Astrocyte (in vitro differentiated cells and primary cell): ENCODE data around the gene PPM1H. TPM values are rescaled to one million over a fixed set of nuclear protein-coding genes. Genes with fewer than 3 reads are reported as not detected.

Experiments used
- DNase-seq: peaks from one replicate; pipeline ENCODE4 v3.0.0-alpha.2; 2010; ENCODE audit warnings: low read depth
- FAIRE-seq: peaks from 2 replicates; lab custom pipeline; 2011; peaks lifted over from hg19 to GRCh38; lab: Jason Lieb, UNC
- H2AFZ ChIP-seq: 2 replicates; pipeline ENCODE4 v1.6.0; 2012; ENCODE audit warnings: low read depth, low read length, inconsistent platforms
- H3K27ac ChIP-seq: 2 replicates; pipeline ENCODE4 v1.5.1; 2011; ENCODE audit warnings: low read depth, low read length, inconsistent platforms
- H3K27me3 ChIP-seq: 2 replicates; pipeline ENCODE4 v1.6.0; 2011; ENCODE audit warnings: low read length, inconsistent platforms; ENCODE audit not compliant: insufficient read depth
- H3K36me3 ChIP-seq: 2 replicates; pipeline ENCODE4 v1.5.1; 2011; ENCODE audit warnings: low read length, inconsistent platforms; ENCODE audit not compliant: insufficient read depth
- H3K4me1 ChIP-seq: 2 replicates; pipeline ENCODE4 v1.5.1; 2011; ENCODE audit warnings: low read length, inconsistent platforms; ENCODE audit not compliant: insufficient read depth
- H3K4me2 ChIP-seq: 2 replicates; pipeline ENCODE4 v1.6.0; 2012; ENCODE audit warnings: low read length, inconsistent platforms
- H3K4me3 ChIP-seq: 2 replicates; pipeline ENCODE4 v1.5.1; 2011; ENCODE audit warnings: low read depth, mild to moderate bottlenecking, low read length, inconsistent platforms; ENCODE audit not compliant: insufficient read depth
- H3K79me2 ChIP-seq: 2 replicates; pipeline ENCODE4 v1.6.0; 2012; ENCODE audit warnings: mild to moderate bottlenecking, low read length, inconsistent platforms; ENCODE audit not compliant: insufficient read depth
- H3K9ac ChIP-seq: 2 replicates; pipeline ENCODE4 v1.6.0; 2012; ENCODE audit warnings: mild to moderate bottlenecking, low read length, inconsistent platforms
- H3K9me3 ChIP-seq: 2 replicates; pipeline ENCODE4 v1.5.1; 2012; ENCODE audit warnings: low read depth, mild to moderate bottlenecking, low read length, inconsistent platforms; ENCODE audit not compliant: insufficient read depth
- H4K20me1 ChIP-seq: 2 replicates; pipeline ENCODE4 v1.6.0; 2012; ENCODE audit warnings: low read length, inconsistent platforms; ENCODE audit not compliant: insufficient read depth
- H3K27ac Mint-ChIP-seq: one replicate; pipeline ENCODE4 v1.8.0; 2021; ENCODE audit warnings: mild to moderate bottlenecking, mixed read lengths; ENCODE audit not compliant: unreplicated experiment
- H3K27me3 Mint-ChIP-seq: one replicate; pipeline ENCODE4 v1.8.0; 2021; ENCODE audit warnings: low read depth, mixed read lengths; ENCODE audit not compliant: unreplicated experiment
- H3K36me3 Mint-ChIP-seq: one replicate; pipeline ENCODE4 v1.8.0; 2021; ENCODE audit warnings: low read depth, mixed read lengths; ENCODE audit not compliant: unreplicated experiment
- H3K4me1 Mint-ChIP-seq: one replicate; pipeline ENCODE4 v1.8.0; 2021; ENCODE audit warnings: low read depth, mixed read lengths; ENCODE audit not compliant: unreplicated experiment
- H3K4me3 Mint-ChIP-seq: one replicate; pipeline ENCODE4 v1.8.0; 2021; ENCODE audit warnings: mild to moderate bottlenecking, moderate library complexity, mixed read lengths; ENCODE audit not compliant: unreplicated experiment
- H3K9me3 Mint-ChIP-seq: one replicate; pipeline ENCODE4 v1.8.0; 2021; ENCODE audit warnings: mild to moderate bottlenecking, mixed read lengths; ENCODE audit not compliant: unreplicated experiment
- EZH2 ChIP-seq: IDR thresholded peaks from 2 replicates; pipeline ENCODE4 v1.6.1; 2012; ENCODE audit warnings: mild to moderate bottlenecking, low read length, inconsistent platforms; ENCODE audit not compliant: insufficient read depth
- total RNA-seq: library from RNA; stranded (reverse); gene quantifications from 2 replicates; pipeline ENCODE4 v1.2.1, GENCODE V29; 2021
- TF ChIP-seq, protein P1 (sequence below): IDR thresholded peaks from 2 replicates; pipeline ENCODE4 v1.5.1; 2011; ENCODE audit warnings: low read depth, mild to moderate bottlenecking, inconsistent platforms, low read length, moderate library complexity; ENCODE audit not compliant: insufficient read depth

Gene PPM1H
- total RNA-seq, 1 donor from 2014 or later = 7.8 TPM

DNA sequence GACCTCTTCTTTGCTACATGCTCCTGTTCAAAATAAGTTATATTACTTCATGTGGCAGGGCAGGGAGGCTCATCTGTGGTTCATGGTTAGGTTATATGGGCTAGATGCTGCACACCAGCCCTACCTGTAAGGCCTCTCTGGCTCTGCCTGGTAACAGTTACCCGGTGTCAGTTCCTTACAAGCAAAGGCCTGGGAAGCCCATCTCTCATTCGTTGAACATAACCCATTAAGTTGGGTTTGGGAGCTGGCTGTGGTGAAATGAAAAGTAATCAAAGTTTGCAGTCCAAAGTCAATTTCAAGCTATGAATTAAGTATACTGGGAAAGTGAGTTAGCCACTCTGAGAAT lies 183.2 kb downstream of the PPM1H start:
- H3K9me3 ChIP-seq = no peaks in the 10 kb centered on the region
- no peak overlapping the region for H3K4me2 ChIP-seq
- H3K4me1 Mint-ChIP-seq = no peaks in the 10 kb centered on the region
- no peaks in the 10 kb centered on the region for H3K27me3 Mint-ChIP-seq
- no peaks in the 10 kb centered on the region for H3K4me1 ChIP-seq
- H3K79me2 ChIP-seq = no peaks in the 10 kb centered on the region
- peaks cover 4% of the 10 kb centered on the region for H3K9me3 Mint-ChIP-seq
- H3K36me3 Mint-ChIP-seq = peaks cover 10% of the 10 kb centered on the region
- no peak overlapping the region for H3K27ac ChIP-seq
- no peak overlapping the region for H3K27ac Mint-ChIP-seq
- no peak overlapping the region for H3K4me3 ChIP-seq
- FAIRE-seq (no peak), DNase-seq (no peak)
- H3K4me3 Mint-ChIP-seq = no peak overlapping the region
- no peaks in the 10 kb centered on the region for H4K20me1 ChIP-seq
- TF ChIP-seq EZH2 = no peak
- TF ChIP-seq, protein P1, sequence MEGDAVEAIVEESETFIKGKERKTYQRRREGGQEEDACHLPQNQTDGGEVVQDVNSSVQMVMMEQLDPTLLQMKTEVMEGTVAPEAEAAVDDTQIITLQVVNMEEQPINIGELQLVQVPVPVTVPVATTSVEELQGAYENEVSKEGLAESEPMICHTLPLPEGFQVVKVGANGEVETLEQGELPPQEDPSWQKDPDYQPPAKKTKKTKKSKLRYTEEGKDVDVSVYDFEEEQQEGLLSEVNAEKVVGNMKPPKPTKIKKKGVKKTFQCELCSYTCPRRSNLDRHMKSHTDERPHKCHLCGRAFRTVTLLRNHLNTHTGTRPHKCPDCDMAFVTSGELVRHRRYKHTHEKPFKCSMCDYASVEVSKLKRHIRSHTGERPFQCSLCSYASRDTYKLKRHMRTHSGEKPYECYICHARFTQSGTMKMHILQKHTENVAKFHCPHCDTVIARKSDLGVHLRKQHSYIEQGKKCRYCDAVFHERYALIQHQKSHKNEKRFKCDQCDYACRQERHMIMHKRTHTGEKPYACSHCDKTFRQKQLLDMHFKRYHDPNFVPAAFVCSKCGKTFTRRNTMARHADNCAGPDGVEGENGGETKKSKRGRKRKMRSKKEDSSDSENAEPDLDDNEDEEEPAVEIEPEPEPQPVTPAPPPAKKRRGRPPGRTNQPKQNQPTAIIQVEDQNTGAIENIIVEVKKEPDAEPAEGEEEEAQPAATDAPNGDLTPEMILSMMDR = no peak
- H3K9ac ChIP-seq = no peak overlapping the region
- H3K36me3 ChIP-seq = no peaks in the 10 kb centered on the region
- H2AFZ ChIP-seq = no peak overlapping the region
- H3K27me3 ChIP-seq = no peaks in the 10 kb centered on the region

DNA sequence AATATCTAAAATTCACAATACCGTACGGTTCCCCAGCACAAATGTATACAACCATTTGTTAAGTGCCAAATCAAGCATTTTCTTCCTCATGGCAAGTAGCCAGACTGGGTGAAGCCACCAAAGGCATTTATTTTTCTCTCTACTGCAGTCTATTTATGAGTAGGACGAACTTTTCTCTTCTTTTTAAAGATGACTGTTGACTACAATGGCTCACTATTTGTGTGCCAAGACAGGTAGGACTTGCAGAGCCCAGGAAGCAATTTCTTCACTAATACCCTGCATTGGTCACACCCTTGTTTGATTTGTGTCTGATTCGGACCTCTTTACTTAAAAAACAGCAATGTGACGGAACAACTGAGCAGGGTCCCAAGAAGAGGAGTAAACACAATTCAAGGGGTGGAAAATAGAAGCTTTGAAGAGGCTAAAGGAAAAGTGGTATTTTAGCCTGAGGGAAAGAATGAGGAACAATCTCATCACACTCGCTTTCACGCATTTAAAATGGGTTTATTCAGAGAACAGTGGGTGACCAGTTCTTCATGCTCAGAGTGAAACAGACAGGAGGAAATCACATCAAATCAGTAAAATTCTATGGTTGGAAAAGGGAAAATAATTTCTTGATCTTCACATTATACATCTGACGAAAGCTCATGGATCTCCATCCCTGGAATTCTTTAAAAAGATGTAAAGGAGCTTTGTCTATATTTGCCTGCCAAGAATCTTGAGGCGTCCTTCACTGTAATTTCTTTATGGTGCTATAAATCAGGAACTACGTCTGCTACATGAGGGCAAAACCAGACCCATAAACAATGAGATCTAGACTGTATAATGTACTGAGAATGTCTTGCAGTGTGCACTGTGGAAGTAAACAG lies 183.8 kb downstream of the PPM1H start:
- Mint-ChIP-seq H3K4me3 (no peak overlapping the region), H3K4me1 (no peaks in the 10 kb centered on the region), H3K9me3 (peaks cover 4% of the 10 kb centered on the region), H3K27ac (no peak overlapping the region), H3K27me3 (no peaks in the 10 kb centered on the region), H3K36me3 (peaks cover 9% of the 10 kb centered on the region)
- no peak overlapping the region for H2AFZ ChIP-seq
- H3K9ac ChIP-seq = no peak overlapping the region
- H3K27ac ChIP-seq = no peak overlapping the region
- no peaks in the 10 kb centered on the region for H3K9me3 ChIP-seq
- H3K36me3 ChIP-seq = no peaks in the 10 kb centered on the region
- no peaks in the 10 kb centered on the region for H4K20me1 ChIP-seq
- no peaks in the 10 kb centered on the region for H3K4me1 ChIP-seq
- H3K4me3 ChIP-seq = no peak overlapping the region
- H3K4me2 ChIP-seq = no peak overlapping the region
- H3K27me3 ChIP-seq = no peaks in the 10 kb centered on the region
- DNase-seq = no peak
- H3K79me2 ChIP-seq = no peaks in the 10 kb centered on the region
- no peak for FAIRE-seq
- TF ChIP-seq, protein P1 = no peak
- no peak for TF ChIP-seq EZH2

DNA sequence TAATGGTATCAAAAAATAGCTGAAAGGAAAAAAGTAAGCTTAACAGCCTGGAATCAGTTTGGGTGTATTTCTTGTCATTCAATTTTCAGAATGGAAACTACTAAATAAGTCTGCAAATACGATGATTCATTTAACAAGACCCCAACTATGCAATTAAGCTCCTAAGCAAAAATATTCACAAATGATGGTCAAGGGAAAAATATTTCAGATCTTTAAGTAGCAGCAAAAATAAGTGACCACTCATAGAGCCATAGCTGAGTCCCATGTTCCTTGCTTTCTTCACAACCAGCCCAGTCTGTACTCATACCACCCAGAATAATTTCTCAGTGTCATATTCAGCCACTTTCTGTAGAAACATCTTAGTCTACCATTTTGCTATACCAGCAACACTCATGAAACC lies 185.4 kb downstream of the PPM1H start:
- Histone ChIP-seq H3K9me3 (no peaks in the 10 kb centered on the region), H3K36me3 (no peaks in the 10 kb centered on the region), H3K4me2 (no peak overlapping the region), H4K20me1 (no peaks in the 10 kb centered on the region), H3K4me3 (no peak overlapping the region), H2AFZ (no peak overlapping the region), H3K27ac (no peak overlapping the region), H3K27me3 (no peaks in the 10 kb centered on the region), H3K4me1 (peaks cover 6% of the 10 kb centered on the region), H3K9ac (no peak overlapping the region), H3K79me2 (no peaks in the 10 kb centered on the region)
- Mint-ChIP-seq H3K9me3 (peaks cover 2% of the 10 kb centered on the region), H3K36me3 (peaks cover 4% of the 10 kb centered on the region), H3K4me1 (peaks cover 7% of the 10 kb centered on the region), H3K27me3 (no peaks in the 10 kb centered on the region), H3K4me3 (no peak overlapping the region), H3K27ac (no peak overlapping the region)
- no peak for FAIRE-seq
- DNase-seq = no peak
- TF ChIP-seq, protein P1 = no peak
- TF ChIP-seq EZH2 = no peak
